ENCODE measurements around the gene TRAF4.
"Not testable (repeated sequence)": the region's sequence is repeated elsewhere in the genome, so short reads cannot be mapped to it uniquely, and the experiment has no call there.

TRAF4 gene

DNA sequence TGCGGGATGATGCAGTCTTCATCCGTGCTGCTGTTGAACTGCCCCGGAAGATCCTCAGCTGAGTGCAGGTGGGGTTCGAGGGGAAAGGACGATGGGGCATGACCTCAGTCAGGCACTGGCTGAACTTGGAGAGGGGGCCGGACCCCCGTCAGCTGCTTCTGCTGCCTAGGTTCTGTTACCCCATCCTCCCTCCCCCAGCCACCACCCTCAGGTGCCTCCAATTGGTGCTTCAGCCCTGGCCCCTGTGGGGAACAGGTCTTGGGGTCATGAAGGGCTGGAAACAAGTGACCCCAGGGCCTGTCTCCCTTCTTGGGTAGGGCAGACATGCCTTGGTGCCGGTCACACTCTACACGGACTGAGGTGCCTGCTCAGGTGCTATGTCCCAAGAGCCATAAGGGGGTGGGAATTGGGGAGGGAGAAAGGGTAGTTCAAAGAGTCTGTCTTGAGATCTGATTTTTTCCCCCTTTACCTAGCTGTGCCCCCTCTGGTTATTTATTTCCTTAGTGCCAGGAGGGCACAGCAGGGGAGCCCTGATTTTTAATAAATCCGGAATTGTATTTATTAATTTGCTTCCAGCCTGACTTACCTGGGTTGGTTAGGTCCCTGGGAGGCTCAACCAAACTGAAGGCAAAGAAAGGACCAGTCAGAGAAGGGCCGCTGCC is 5.8 kb downstream of the TRAF4 start:
- no peak for DNase-seq

DNA sequence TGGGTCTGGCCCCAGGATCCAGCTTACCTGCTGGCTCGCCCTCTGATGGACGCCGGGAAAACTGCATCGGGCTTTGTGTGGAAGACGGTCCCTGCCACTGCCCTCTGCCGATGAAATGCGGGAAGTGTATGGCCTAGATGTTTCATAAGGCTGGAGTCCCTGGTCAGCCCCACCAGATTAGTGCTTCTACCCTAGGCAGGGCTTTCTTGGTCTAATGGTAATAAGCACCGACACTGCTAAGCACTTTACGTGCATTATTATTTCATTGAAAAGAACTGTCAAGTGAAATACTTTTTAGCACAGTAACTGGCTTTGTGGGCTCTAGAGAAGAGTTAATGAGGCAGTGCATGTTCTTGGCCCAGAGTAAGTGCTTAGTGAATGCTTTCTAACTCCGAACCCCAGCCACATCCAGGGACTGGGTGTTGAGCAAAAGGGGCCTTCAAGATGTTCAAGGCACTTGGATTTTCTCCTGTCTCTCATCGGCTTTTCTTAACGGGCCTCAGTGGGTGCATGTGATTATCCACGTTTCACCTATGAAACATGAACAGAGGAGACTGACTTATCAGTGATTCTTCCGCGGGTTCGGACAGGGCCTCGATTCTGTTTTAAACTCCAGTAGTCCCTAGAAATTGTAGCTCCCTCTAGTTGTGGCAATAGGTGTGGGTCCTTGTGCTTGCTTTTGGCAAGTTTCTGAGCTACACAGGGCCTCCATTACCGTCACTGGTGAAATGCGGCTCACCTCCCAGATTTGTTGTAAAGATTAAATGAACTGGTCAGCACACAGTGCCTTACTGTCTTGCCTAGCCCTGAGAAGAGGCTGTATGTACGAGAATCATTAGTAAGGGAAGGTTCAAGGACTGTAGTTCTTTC is 6.6 kb downstream of the TRAF4 start:
- DNase-seq = peak; percentile 82 to 92

DNA sequence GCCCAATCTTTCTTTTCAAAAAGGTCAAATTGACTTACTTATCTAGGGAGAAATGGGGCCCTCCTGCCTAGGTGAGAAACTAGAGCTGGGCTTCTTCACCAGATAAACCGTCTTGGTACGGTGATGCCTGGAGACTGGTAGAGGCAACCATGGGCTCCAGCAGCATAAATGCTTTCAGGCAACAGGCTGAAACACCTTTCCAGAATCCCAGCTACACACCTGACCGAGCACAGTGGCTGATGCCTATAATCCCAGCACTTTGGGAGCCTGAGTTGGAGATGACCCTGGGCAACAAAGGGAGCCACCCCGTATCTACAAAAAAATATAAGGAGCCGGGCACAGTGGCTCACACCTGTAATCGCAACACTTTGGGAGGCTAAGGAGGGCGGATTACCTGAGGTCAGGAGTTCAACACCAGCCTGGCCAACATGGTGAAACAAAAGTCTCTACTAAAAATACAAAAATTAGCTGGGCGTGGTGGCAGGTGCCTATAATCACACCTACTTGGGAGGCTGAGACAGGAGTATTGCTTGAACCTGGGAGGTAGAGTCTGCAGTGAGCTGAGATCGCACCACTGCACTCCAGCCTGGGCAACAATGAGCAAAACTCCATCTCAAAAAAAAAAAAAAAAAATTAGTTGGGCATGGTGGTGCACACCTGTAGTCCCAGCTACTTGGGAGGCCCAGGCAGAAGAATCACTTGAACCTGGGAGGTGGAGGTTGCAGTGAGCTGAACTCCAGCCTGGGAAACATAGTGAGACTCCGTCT is 8.0 kb downstream of the TRAF4 start:
- no peak for DNase-seq

DNA sequence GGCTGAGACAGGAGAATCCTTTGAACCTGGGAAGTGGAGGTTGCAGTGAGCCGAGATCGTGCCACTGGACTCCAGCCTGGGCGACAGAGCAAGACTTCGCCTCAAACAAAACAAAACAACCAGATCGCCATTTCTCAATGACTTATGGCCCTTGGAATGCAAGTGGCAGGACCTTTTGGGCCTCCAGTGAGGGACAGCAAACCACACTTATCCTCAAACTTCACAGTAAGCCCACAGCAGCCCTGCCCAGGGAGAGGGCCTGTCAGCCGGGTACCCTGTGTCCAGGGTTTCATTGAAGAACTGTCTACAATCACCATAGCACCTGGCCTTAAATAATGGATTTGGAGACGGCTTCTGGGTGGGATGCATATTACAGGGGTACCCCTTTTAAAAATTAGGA is 11.7 kb downstream of the TRAF4 start:
- no peak for DNase-seq

DNA sequence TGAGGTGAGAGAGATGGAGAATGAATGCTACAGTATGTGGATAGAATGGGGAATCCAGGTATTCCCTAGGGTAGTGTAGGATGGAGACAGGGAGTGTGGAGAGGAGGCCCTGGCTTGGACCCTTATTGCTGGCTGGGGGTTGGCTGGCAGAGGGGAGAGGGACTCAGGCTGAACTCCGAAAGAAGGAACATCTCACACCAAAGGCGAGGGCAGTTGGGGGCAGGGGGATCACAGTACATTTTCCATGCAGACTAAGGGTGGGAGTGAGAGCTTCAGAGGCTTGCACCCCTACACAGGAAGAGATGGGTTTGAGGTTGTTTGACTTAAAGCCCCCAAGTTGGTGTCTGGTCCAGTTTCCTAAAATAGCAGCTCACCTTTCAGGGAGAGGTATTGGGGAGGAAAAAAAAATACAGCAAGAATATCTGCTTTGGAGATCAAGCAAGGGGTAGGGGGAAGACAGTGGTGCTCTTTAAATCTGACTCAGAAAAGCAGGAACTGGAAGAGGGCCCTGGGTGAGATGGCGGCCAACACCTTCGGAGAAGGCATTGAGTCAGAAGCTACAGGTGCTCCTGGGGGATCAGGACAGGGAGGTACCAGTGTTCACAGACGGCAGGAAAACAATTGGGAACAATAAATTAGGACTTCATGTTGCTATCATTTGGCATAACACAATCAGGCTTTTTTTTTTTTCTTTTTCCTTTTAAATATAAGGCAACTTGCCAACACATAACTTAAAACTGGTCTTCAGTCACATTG is 12.4 kb downstream of the TRAF4 start:
- no peak for DNase-seq

DNA sequence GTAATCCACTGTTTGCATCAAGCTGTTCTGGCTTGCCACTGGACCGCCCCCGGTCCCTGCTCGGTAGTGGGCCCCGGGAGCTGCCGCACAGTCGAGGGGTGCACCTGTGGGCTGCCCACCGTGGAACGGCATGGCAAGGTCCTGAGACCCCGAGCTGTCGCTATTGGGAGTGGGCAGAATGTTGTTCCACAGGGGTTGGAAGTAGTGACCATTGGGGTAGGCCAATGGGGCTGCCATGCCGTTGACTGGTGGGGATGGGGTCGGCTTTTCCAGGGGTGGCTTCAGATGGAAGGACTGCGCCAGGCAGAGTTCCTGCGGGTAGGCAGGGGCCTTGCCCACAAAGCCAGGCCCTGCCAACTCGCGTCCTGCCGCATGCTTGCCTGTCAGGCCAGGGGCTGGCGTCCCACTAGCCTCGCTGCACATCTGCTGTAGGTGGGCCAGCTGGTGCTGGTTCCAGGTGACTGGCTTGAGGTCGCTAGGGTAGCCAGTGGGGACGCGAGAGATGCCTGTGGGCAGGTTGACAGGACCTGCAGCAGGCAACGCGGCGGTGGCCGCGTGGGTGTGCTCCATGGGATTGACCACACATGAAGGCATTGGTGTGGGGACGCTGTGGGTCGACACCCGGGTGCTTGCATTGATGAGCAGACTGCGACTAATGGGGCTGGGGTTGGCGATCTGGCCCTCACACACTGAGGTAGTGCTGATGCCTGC is 14.8 kb downstream of the TRAF4 start:
- DNase-seq = no peak

DNA sequence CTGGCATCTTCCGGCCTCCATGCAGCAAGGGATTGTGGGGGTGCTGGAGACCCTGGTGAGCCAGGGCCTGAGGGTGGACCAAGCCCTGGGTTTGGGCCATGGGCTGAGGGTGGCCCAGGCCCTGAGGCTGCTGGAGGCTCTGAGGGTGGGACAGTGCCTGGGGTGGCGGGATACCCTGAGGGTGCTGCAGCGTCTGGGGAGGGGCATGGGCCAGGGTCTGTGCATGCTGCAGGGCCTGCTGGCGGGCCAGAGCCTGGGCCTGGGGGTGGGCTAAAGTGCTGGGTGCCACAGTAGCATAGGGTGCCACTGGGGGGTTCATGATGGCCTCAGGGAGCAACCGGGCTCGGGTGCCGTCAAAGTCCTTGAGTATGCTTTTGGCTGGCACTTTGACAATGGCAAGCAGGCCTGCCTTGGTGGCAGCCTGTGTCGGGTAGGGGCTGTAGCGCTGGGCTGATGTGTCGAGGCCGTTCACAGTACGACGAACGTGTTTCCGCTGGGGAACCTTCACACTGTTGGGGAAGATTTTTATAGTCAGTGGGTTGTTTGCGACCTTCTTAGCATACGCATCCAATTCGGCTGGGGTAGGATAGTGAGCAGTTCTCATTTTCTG is 15.6 kb downstream of the TRAF4 start:
- no peak for DNase-seq

DNA sequence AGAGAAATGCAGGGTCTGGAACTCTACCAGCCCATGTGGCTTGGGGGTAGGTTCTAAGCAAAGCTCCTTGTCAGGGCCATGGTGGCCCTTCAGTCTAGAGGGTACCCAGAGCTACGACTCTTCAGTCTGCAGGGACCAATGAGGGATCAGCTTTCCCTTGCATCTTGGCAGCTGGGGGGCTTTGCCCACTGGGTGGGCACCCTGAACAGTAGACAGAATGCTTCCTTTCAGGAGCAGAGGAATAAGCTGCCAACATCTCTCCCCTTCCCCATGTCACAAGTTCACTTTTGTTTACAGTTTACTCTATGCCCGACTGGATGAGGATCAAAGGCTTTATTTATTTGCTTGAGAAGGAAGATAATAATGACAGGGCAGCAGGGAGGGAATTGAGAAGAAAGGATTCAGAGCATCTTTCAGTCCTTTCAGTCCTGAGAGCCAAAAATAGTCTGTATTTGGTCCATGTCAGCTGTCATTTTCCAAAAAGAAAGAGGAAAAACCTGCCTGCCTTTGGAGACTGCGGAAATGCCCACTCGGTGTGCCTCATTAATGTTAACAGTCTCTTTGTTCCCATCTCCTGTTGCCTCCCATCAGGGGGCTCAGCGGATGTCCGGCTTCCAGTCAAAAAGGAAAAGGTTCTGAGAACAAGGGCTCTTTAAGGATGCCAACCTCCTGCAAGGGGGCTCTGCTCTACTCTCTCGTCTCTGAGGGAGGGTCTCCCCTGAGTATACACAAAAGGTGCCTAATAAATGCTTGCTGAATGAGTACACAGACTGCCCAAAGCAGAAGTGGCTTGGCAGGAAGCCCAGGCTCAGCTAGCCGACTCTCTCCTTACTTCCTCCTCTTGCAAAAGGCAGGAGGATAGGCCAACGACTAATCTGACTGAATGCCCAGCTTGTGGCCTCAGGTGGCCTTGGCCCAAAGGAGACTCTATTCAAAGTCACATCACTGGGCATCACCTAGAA is 17.1 kb downstream of the TRAF4 start:
- DNase-seq = no peak

DNA sequence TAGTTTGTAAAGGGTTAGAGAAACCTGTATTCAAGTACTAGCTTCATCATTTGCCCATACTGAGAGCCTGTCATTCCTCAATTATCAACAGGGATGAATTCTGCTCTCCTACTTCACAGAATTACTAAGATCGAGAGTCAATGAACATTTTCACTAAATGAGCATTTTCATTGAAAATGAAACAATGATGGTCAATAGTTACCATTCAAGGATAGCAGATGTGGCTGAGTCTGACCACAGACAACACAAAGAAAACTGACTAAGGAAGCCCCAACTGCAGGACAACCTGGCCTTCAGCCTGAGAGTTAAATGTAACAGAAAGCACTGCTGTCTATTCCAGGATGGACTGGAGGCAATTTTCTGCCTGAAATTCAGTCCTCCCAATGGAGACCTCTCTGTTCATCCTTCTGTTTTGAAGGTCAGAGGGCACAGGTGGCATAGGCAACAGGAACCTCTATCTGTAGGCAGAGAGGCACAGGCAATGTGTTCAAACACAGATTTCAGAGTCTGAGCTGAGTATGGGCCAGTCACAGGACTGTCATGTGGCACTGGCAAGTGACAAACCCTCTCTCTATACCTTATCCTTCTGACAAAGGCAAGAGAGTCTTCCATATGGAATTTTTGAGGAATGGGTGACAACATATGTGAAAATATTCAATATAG is 19.5 kb downstream of the TRAF4 start:
- no peak for DNase-seq

DNA sequence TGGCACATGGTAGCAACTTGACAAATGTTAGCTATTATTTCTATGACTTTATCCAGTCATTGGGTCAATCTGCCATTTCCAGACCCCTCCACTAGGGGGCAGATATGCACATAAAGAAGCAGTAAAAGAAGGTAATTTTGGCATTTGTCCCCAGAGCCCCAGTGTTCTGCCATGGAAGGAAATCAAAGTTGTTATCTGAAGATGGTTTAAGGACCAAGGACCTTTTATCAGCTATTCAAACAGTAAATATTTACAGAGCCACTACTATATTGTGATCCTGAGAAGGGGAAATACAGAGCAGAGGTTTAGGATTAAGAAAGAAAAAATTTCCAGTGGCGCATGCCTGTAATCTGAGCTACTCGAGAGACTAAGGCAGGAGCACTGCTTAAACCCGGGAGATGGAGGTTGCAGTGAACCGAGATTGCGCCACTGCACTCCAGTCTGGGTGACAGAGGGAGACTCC is 20.0 kb downstream of the TRAF4 start:
- peak; percentile 58 to 85 for DNase-seq

DNA sequence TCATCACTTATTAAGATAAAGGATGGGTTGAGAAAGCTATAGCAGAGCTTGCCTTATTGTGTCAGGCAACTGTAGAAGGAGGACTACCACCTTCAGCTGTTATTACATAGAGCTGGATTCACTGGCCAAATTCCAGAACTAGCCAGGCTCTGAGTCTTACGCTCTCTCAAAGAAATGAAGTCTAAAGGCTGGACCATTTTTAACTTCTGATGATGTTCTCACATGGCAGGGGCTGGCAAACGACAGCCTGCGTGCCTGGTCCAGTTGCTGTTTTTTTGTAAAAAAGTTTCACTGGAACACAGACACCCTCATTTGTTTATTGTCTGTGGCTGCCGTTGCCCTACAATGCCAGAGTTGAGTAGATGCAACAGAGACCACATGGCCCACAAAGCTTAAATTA is 21.2 kb downstream of the TRAF4 start:
- no peak for DNase-seq

DNA sequence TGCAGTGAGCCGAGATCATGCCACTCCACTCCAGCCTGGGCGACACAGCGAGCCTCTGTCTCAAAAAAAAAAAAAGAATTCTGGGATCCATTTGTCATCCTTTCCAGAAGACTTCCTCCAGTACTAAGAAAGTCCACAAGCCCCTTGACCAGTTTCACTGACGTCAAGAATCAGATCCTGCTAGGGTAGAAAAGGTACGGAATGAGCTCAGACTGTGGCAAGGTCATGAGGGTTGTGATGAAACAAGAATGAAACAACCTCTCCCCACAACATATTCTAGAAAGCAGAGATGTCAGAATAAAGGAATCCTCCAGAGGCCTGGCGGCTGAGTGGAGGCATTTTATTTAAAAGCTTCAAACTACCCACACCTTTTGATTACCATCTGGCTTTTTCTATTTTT is 29.9 kb downstream of the TRAF4 start:
- DNase-seq = no peak

DNA sequence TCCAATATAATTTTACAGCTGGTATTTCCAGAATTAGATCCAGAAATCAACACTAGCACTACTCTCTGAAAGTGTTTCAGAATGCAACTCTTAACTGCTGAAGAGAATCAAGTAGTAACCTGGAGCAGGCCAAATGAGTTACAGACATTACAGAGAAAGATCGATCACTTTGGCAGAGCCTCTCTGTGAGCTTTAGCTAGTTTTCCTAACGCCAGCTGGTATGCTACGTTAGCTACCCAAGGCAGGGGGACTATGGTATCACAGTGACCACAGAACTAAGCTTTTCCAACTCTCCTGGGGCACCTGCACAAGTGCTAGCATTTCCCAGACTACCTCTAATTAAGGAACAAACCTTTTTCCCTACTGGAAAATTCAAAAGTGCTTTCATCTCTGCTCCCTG is 30.4 kb downstream of the TRAF4 start:
- no peak for DNase-seq

DNA sequence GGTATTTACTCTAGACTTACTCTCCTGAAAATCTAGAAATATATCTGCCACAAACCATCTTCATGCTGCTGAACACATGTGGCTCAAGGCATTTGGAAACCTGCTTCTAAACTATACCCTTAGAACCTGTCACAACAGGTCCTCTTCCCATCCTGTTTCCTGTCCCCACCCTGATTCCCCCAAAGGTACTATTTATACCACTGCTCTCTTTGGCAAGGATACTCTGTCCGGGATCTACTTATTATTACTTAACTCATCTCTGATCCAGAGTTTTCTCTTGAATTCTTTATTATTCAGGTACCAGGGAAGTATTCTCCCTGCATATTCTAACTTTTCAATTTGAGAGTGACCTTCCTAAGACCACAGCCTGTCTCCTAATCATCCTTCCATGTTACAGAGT is 33.4 kb downstream of the TRAF4 start:
- DNase-seq = no peak

DNA sequence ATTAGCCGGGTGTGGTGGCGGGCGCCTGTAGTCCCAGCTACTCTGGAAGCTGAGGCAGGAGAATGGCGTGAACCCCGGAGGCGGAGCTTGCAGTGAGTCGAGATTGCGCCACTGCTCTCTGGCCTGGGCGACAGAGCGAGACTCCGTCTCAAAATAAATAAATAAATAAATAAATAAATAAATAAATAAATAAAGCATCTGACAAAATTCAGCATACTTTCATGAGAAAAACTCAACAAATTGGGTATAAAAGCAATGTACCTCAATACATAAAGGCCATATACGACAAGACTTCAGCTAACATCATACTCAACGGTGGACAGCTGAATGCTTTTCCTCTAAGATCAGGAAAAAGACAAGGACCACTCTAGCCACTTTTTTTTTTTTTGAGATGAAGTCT is 35.8 kb downstream of the TRAF4 start:
- not testable (repeated sequence) for DNase-seq

DNA sequence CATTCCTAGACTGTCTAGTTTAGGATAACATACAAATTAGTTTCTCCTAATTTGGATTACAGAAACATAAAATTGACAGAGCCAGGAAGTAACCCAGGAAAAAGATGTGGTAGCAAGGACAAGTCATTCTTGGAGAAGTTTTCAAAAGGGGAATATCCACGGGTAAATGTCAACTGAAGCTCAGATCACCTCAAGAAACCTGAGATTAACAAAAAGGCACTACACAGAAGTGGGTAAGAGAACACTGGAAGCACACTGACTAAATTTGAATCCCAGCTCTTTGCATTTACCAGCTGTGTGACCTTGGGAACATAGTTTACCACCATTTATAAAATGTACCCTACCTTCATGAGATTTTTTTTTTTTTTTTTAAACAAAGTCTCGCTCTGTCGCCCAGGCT is 39.4 kb downstream of the TRAF4 start:
- no peak for DNase-seq

DNA sequence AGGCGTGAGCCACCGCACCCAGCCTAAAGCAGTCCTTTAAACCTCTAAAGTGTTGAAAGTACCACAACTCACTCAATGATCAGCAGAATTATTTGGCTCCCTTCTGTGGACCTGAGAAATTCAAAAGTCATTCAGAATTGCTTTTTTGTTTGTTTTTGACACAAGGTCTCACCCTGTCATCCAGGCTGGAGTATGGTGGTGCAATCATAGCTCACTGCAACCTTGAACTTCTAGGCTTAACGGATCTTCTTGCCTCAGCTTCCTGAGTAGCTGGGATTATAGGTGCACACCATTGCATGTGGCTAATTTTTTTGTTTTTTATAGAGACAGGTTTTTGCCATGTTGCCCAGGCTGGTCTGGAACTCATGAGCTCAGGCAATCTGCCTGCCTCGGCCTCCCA is 44.3 kb downstream of the TRAF4 start:
- no peak for DNase-seq

DNA sequence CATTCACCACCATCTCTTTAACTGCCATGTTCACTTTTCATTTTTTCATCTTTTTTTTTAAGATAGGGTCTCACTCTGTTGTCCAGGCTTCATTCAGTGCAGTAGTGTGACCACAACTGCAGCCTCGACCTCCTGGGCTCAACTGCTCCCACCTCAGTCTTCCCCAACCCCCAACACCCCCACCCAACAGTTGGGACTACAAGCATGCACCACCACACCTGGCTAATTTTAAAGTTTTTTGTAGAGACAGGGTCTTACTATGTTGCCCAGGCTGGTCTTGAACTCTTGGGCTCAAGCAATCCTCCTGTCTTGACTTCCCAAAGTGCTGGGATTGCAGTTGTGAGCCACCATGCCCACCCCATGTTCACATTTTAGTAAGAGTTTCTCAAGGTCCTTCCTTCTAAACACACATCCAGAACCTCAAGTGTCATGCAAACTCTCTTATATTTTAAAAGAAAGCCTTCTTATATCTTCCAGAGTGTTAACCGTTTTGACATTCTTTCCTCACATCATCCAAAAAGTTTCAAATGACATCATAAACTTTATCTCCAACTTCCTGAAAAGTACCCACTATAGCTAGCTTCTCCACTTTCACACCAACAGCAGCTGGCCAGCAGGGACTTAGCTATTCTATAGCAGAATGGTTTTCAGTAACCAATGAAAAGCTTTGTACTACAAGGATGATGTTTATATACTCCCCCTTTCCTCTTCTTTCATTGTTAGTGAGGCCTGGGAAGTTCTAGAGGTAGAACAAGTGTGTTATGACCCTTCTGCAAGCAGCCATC is 49.3 kb downstream of the TRAF4 start:
- DNase-seq = no peak

DNA sequence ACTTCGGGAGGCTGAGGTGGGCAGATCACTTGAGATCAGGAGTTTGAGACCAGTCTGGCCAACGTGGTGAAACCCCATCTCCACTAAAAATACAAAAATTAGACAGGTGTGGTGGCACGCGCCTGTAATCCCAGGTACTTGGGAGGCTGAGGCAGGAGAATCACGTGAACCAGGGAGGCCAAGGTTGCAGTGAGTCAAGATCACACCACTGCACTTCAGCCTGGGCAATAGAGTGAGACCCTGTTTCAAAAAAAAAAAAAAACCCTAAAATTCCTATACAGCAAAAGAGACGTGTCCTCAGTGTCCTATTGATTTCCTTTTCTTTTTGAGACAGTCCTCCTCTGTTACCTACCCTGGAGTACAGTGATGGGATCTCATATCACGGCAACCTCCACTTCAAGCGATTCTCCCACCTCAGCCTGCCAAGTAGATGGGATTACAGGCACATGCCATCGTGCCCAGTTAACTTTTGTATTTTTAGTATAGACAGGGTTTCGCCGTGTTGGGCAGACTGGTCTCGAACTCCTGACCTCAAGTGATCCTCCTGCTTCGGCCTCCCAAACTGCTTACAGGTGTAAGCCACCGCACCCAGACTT is 51.1 kb downstream of the TRAF4 start:
- DNase-seq = not testable (repeated sequence)

All from NCI-H446 (cell line).